ENCODE results near the gene TMEM80. TPM values are rescaled to one million over a fixed set of nuclear protein-coding genes. Genes with fewer than 3 reads are reported as not detected.

TMEM80 gene
- total and polyA plus RNA-seq, 9 of the 15 experiments (the other 6 are each of a cell fraction or from before 2014, with no cell fraction given): 5.1 to 30.1 (median 12.4) TPM

GRCh38 chr11:747158-748006 is 51.8 kb downstream of the TMEM80 start, which contains the start of gene TALDO1 (continued):
- TF ChIP-seq, protein P1, sequence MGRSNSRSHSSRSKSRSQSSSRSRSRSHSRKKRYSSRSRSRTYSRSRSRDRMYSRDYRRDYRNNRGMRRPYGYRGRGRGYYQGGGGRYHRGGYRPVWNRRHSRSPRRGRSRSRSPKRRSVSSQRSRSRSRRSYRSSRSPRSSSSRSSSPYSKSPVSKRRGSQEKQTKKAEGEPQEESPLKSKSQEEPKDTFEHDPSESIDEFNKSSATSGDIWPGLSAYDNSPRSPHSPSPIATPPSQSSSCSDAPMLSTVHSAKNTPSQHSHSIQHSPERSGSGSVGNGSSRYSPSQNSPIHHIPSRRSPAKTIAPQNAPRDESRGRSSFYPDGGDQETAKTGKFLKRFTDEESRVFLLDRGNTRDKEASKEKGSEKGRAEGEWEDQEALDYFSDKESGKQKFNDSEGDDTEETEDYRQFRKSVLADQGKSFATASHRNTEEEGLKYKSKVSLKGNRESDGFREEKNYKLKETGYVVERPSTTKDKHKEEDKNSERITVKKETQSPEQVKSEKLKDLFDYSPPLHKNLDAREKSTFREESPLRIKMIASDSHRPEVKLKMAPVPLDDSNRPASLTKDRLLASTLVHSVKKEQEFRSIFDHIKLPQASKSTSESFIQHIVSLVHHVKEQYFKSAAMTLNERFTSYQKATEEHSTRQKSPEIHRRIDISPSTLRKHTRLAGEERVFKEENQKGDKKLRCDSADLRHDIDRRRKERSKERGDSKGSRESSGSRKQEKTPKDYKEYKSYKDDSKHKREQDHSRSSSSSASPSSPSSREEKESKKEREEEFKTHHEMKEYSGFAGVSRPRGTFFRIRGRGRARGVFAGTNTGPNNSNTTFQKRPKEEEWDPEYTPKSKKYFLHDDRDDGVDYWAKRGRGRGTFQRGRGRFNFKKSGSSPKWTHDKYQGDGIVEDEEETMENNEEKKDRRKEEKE (IDR thresholded peaks at IDR 0.05; ENCODE audit: borderline replicate concordance in 1 of 2, control insufficient read depth in 1 of 2, low read depth in 2 of 2, low read length in 1 of 2): no peak
- peak; percentile 88 for TF ChIP-seq MTA3 (IDR thresholded peaks at IDR 0.05; ENCODE audit: borderline replicate concordance)
- TF ChIP-seq PHTF2 (CRISPR knock-in tag; IDR thresholded peaks at IDR 0.05): no peak
- TF ChIP-seq, protein P2, sequence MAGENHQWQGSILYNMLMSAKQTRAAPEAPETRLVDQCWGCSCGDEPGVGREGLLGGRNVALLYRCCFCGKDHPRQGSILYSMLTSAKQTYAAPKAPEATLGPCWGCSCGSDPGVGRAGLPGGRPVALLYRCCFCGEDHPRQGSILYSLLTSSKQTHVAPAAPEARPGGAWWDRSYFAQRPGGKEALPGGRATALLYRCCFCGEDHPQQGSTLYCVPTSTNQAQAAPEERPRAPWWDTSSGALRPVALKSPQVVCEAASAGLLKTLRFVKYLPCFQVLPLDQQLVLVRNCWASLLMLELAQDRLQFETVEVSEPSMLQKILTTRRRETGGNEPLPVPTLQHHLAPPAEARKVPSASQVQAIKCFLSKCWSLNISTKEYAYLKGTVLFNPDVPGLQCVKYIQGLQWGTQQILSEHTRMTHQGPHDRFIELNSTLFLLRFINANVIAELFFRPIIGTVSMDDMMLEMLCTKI (IDR thresholded peaks at IDR 0.05; ENCODE audit: partially characterized antibody): no peak
- TF ChIP-seq SMAD3 (CRISPR knock-in tag; conservative IDR thresholded peaks at IDR 0.05): no peak
- peak; percentile 81 for TF ChIP-seq MGA (IDR thresholded peaks at IDR 0.05)
- TF ChIP-seq HINFP (tag; conservative IDR thresholded peaks at IDR 0.05; ENCODE audit: low read depth): no peak
- TF ChIP-seq CTBP1 (IDR thresholded peaks at IDR 0.05; ENCODE audit: borderline replicate concordance): peak; percentile 100
